Measurements from ENCODE around the gene MFSD2A.

DNA sequence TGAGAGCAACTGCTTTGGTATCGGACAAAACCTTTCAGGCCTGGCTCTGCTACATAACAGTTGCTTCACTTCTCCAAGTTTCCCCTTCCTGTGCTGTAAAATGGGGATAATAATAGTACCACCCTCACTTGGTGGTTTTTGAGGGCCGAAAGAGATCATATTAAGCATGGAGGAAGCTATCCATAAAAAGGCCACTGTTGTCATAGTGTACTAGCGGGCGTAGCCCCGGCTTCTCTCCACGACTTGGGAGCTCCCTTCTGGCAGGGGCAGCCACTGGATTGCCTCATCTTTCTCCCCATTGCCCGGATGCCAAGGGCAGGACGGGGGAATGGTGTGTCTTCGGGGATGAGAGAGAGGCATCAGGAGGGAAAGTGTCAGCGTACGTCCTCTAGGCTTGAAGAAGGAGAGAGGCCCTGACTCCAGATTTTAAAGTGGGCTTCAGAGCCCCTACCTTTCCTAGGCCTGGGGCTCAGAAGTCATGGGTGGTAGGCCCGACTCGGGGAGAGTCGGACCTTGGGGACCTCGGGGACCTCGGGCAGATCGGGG, 548 bp upstream of the MFSD2A start:
- TF ChIP-seq CTCF (IDR thresholded peaks at IDR 0.05; ENCODE audit: low read length), result no peak
- TF ChIP-seq EZH2 (IDR thresholded peaks at IDR 0.05; ENCODE audit: borderline replicate concordance, low read length), result no peak

Data from OCI-LY1 (cell line).